Suprapubic skin (tissue), 4 donors: Measurements from ENCODE around the gene MAMDC4. TPM values are rescaled to one million over a fixed set of nuclear protein-coding genes. Genes with fewer than 3 reads are reported as not detected.

Experiments
- DNase-seq, 2 donors: peaks; one replicate each; pipeline ENCODE4 v3.0.0-alpha.2; 2019; ENCODE audit warnings: low spot score in 2 of 2
- H3K27ac ChIP-seq: fragments of 200-600 bp; sonication (generic); one replicate; pipeline ENCODE4 v1.5.1; 2019
- H3K27me3 ChIP-seq: fragments of 200-600 bp; sonication (generic); one replicate; pipeline ENCODE4 v1.5.1; 2019
- H3K36me3 ChIP-seq: fragments of 200-600 bp; sonication (generic); one replicate; pipeline ENCODE4 v1.5.1; 2019
- H3K4me1 ChIP-seq: fragments of 200-600 bp; sonication (generic); one replicate; pipeline ENCODE4 v1.5.1; 2019
- H3K4me3 ChIP-seq: fragments of 200-600 bp; sonication (generic); one replicate; pipeline ENCODE4 v1.5.1; 2019; ENCODE audit warnings: mild to moderate bottlenecking
- H3K9me3 ChIP-seq: fragments of 200-600 bp; sonication (generic); one replicate; pipeline ENCODE4 v1.5.1; 2019
- CTCF ChIP-seq, 2 donors: fragments of 200-600 bp in 1 of 2; fragments of 450-650 bp in 1 of 2; sonication (generic) in 1 of 2; IDR thresholded peaks; one replicate each; pipeline ENCODE4 v1.5.1; 2016 to 2019; ENCODE audit warnings: antibody characterized with exemption in 2 of 2, mild to moderate bottlenecking in 1 of 2, moderate library complexity in 1 of 2
- EP300 ChIP-seq: sonication (generic); formaldehyde crosslinking; IDR thresholded peaks from one replicate; pipeline ENCODE4 v1.6.1; 2017; ENCODE audit warnings: antibody characterized with exemption
- POLR2A ChIP-seq, 2 donors: fragments of 450-650 bp; IDR thresholded peaks; one replicate each; pipeline ENCODE4 v1.6.1; 2017; ENCODE audit warnings: antibody characterized with exemption in 2 of 2, mild to moderate bottlenecking in 2 of 2, moderate library complexity in 2 of 2
- POLR2AphosphoS5 ChIP-seq, 3 donors: sonication (generic); formaldehyde crosslinking; IDR thresholded peaks; one replicate each; pipeline ENCODE4 v1.6.1; 2017; ENCODE audit warnings: antibody characterized with exemption in 3 of 3
- WGBS: methylation state at CpG from one replicate; pipeline ENCODE4 v1.1.5; 2018; 5-methylcytosine and 5-hydroxymethylcytosine counted together
- total RNA-seq, 4 donors: library from RNA; depleted of rRNA; stranded (reverse); fragments of >200 nt; gene quantifications; one replicate each; pipeline ENCODE4 v1.1.0, GENCODE V29; 2016

The MAMDC4 gene
- total RNA-seq, 4 donors from 2014 or later, result 1.3 to 3.9 (median 1.8) TPM

- H3K4me3 ChIP-seq, result no peak overlapping the region
- no peaks in the 10 kb centered on the region for H3K9me3 ChIP-seq
- no peaks in the 10 kb centered on the region for H3K36me3 ChIP-seq
- TF ChIP-seq POLR2A (IDR thresholded peaks at IDR 0.05), result no peak
- TF ChIP-seq POLR2AphosphoS5 (IDR thresholded peaks at IDR 0.05), result no peak
- TF ChIP-seq EP300, result no peak
- no peak for TF ChIP-seq CTCF (IDR thresholded peaks at IDR 0.05)
- H3K4me1 ChIP-seq, result peaks cover 41% of the 10 kb centered on the region
- 98% methylated on average over 7 of the region's 10 CpGs for WGBS
- H3K27me3 ChIP-seq, result peaks cover 10% of the 10 kb centered on the region
- H3K27ac ChIP-seq, result no peak overlapping the region
- DNase-seq, result no peak
These were observed 46.1 kb upstream of the MAMDC4 start for GRCh38 chr9:136806067-136806466.

GRCh38 chr9:136806631-136807201, 45.4 kb upstream of the MAMDC4 start:
- 81% methylated on average over 12 of the region's 25 CpGs for WGBS
- no peak for TF ChIP-seq CTCF (IDR thresholded peaks at IDR 0.05)
- TF ChIP-seq POLR2AphosphoS5 (IDR thresholded peaks at IDR 0.05), result no peak
- no peak for TF ChIP-seq EP300
- no peak for TF ChIP-seq POLR2A (IDR thresholded peaks at IDR 0.05)
- no peaks in the 10 kb centered on the region for H3K9me3 ChIP-seq
- H3K27ac ChIP-seq, result no peak overlapping the region
- DNase-seq, result no peak
- H3K27me3 ChIP-seq, result peaks cover 8% of the 10 kb centered on the region
- peaks cover 36% of the 10 kb centered on the region for H3K4me1 ChIP-seq
- peak overlapping the region; percentile 97 for H3K4me3 ChIP-seq
- H3K36me3 ChIP-seq, result no peaks in the 10 kb centered on the region

- WGBS, result 1% methylated on average over 16 of the region's 96 CpGs
- Histone ChIP-seq H3K4me1 (peaks cover 36% of the 10 kb centered on the region), H3K9me3 (no peaks in the 10 kb centered on the region), H3K27ac (peak within 1 kb of the TSS; percentile 91), H3K27me3 (peaks cover under 1% of the 10 kb centered on the region), H3K36me3 (no peaks in the 10 kb centered on the region), H3K4me3 (peak within 1 kb of the TSS; percentile 97)
- TF ChIP-seq EP300 (no peak), CTCF (IDR thresholded peaks at IDR 0.05) (no peak), POLR2A (IDR thresholded peaks at IDR 0.05) (peak; percentile 66 to 69)
- peak; percentile 87 to 89 for DNase-seq
These were observed 44.7 kb upstream of the MAMDC4 start, which contains the start of gene RABL6 for GRCh38 chr9:136807281-136808074. Gene RABL6 (plus strand): TSS chr9:136807948. CDS start chr9:136808197, 249 bp downstream.

DNA sequence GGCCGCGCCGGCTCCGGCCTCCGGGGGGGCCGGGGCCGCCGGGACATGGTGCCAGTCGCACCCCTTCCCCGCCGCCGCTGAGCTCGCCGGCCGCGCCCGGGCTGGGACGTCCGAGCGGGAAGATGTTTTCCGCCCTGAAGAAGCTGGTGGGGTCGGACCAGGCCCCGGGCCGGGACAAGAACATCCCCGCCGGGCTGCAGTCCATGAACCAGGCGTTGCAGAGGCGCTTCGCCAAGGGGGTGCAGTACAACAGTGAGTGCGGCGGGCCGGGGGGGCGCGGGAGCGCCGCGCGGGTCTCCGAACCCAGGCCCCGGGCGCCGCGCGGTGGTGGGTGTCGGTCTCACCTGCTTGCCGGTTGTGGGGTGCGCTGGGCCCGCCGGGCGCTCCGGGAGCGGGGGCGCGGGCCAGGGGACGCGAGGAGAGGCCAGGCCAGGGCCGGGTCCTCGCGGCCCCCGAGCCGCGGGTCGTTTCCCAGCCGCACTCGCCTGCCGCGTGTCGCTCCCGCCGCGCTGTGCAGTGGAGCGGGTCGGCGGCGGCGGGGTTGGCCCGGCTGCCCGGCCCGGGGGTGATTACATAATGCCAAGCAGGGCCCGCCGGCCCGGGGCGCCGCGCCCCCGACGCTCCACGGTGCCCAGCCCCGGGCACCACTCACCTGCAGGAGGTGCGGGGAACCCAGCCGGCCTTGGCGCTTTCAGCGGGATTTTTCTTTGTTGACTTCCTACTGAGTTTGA, 43.9 kb upstream of the MAMDC4 start:
- peak overlapping the region; percentile 91 for H3K27ac ChIP-seq
- no peaks in the 10 kb centered on the region for H3K9me3 ChIP-seq
- TF ChIP-seq CTCF (IDR thresholded peaks at IDR 0.05), result no peak
- no peak for TF ChIP-seq POLR2A (IDR thresholded peaks at IDR 0.05)
- no peak for TF ChIP-seq EP300
- TF ChIP-seq POLR2AphosphoS5 (IDR thresholded peaks at IDR 0.05), result no peak
- H3K27me3 ChIP-seq, result no peaks in the 10 kb centered on the region
- H3K36me3 ChIP-seq, result peaks cover 5% of the 10 kb centered on the region
- peak overlapping the region; percentile 97 for H3K4me3 ChIP-seq
- no peak for DNase-seq
- 0% methylated on average over 3 of the region's 93 CpGs for WGBS
- H3K4me1 ChIP-seq, result peaks cover 36% of the 10 kb centered on the region

DNA sequence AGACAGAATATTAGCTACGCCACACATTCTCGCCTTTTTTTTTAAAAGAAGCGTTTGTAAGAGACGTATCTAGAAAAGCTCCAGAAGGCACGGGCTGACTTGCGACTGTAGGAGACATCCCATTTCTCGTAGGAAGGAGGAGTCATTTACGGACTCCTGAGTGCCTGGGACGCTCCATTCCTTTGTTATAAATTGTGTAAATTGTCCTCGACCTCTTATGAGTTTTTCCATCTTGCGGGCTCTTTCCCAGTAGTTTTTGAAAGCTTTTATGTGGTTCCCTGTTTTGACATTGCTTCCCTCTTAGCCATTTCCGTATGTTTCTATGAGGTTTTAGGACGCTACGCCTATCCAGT, 43.4 kb upstream of the MAMDC4 start:
- peak overlapping the region; percentile 91 for H3K27ac ChIP-seq
- no peak for DNase-seq
- TF ChIP-seq POLR2AphosphoS5 (IDR thresholded peaks at IDR 0.05), result no peak
- no peak for TF ChIP-seq CTCF (IDR thresholded peaks at IDR 0.05)
- no peak for TF ChIP-seq POLR2A (IDR thresholded peaks at IDR 0.05)
- no peak for TF ChIP-seq EP300
- H3K9me3 ChIP-seq, result no peaks in the 10 kb centered on the region
- no peaks in the 10 kb centered on the region for H3K27me3 ChIP-seq
- peak overlapping the region; percentile 97 for H3K4me3 ChIP-seq
- peaks cover 5% of the 10 kb centered on the region for H3K36me3 ChIP-seq
- WGBS, result 3% methylated on average over 14 of the region's 14 CpGs
- H3K4me1 ChIP-seq, result peaks cover 36% of the 10 kb centered on the region
